NCI-H510A treated with DMSO at 0.1 percent for 48 hours (cell line): ENCODE results near the gene GPR18.
"Not testable (repeated sequence)": the region's sequence is repeated elsewhere in the genome, so short reads cannot be mapped to it uniquely, and the experiment has no call there.

Source experiments
- DNase-seq: peaks from one replicate; lab custom pipeline; 2025; lab: John Stamatoyannopoulos, UW

Gene GPR18

GRCh38 chr13:99266827-99267226 lies 8.6 kb upstream of the GPR18 start:
- DNase-seq: no peak

GRCh38 chr13:99265821-99266426 lies 7.7 kb upstream of the GPR18 start:
- peak; percentile 54 for DNase-seq

GRCh38 chr13:99265162-99265800 lies 7.1 kb upstream of the GPR18 start:
- no peak for DNase-seq

- no peak for DNase-seq
These were observed 5.9 kb upstream of the GPR18 start for GRCh38 chr13:99264051-99264450.

- DNase-seq: no peak
These were observed 5.1 kb upstream of the GPR18 start for GRCh38 chr13:99263126-99263785.

- no peak for DNase-seq
These were observed 2.9 kb upstream of the GPR18 start for GRCh38 chr13:99261059-99261458.

GRCh38 chr13:99260216-99260615 lies 2.0 kb upstream of the GPR18 start:
- DNase-seq: no peak

GRCh38 chr13:99258946-99259345 lies 767 bp upstream of the GPR18 start:
- no peak for DNase-seq

- DNase-seq: no peak
These were observed 888 bp downstream of the GPR18 start for GRCh38 chr13:99257291-99257690.

- no peak for DNase-seq
These were observed 1.5 kb downstream of the GPR18 start for GRCh38 chr13:99256709-99257108.

- no peak for DNase-seq
These were observed 1.9 kb downstream of the GPR18 start for GRCh38 chr13:99256283-99256682.

GRCh38 chr13:99255271-99255670 lies 2.9 kb downstream of the GPR18 start:
- no peak for DNase-seq

GRCh38 chr13:99254830-99255229 lies 3.3 kb downstream of the GPR18 start:
- no peak for DNase-seq

GRCh38 chr13:99251921-99252320 lies 6.3 kb downstream of the GPR18 start:
- DNase-seq: no peak

- no peak for DNase-seq
These were observed 7.0 kb downstream of the GPR18 start for GRCh38 chr13:99250982-99251825.

GRCh38 chr13:99249606-99250005 lies 8.6 kb downstream of the GPR18 start:
- DNase-seq: not testable (repeated sequence)

- DNase-seq: not testable (repeated sequence)
These were observed 9.0 kb downstream of the GPR18 start for GRCh38 chr13:99249178-99249577.

GRCh38 chr13:99246100-99246499 lies 12.1 kb downstream of the GPR18 start:
- DNase-seq: no peak

GRCh38 chr13:99237981-99238662 lies 20.1 kb downstream of the GPR18 start:
- DNase-seq: no peak

- DNase-seq: no peak
These were observed 26.5 kb downstream of the GPR18 start for GRCh38 chr13:99231721-99232120.

- no peak for DNase-seq
These were observed 27.2 kb downstream of the GPR18 start for GRCh38 chr13:99230991-99231390.

- not testable (repeated sequence) for DNase-seq
These were observed 27.6 kb downstream of the GPR18 start for GRCh38 chr13:99230588-99230987.
